Muscle of arm (tissue), 12 donors: Measurements from ENCODE around the gene KMT2A. TPM values are rescaled to one million over a fixed set of nuclear protein-coding genes. Genes with fewer than 3 reads are reported as not detected.
"Not testable (repeated sequence)": the region's sequence is repeated elsewhere in the genome, so short reads cannot be mapped to it uniquely, and the experiment has no call there.

ENCODE experiments used
- DNase-seq: peaks from one replicate; pipeline ENCODE4 v3.0.0-alpha.2; 2013
- polyA plus RNA-seq, 12 donors: library from polyadenylated mRNA; unstranded; fragments of 120-200 nt; gene quantifications; one replicate each; pipeline ENCODE4 v1.2.1, GENCODE V29; 2013; ENCODE audit not compliant: insufficient read length in 12 of 12

The KMT2A gene
- polyA plus RNA-seq, 12 donors, result 25.3 to 45.7 (median 29.7) TPM; not detected in 1

GRCh38 chr11:118532091-118532490, 95.8 kb downstream of the KMT2A start:
- DNase-seq, result no peak

- DNase-seq, result no peak
These were observed 96.8 kb downstream of the KMT2A start for GRCh38 chr11:118532852-118533768.

GRCh38 chr11:118533769-118534729, 97.8 kb downstream of the KMT2A start:
- DNase-seq, result no peak

GRCh38 chr11:118535261-118535660, 99.0 kb downstream of the KMT2A start:
- DNase-seq, result no peak

- DNase-seq, result no peak
These were observed 100.4 kb downstream of the KMT2A start for GRCh38 chr11:118536726-118537125.

GRCh38 chr11:118537409-118537980, 101.2 kb downstream of the KMT2A start:
- DNase-seq, result no peak

- no peak for DNase-seq
These were observed 107.8 kb downstream of the KMT2A start for GRCh38 chr11:118544010-118544646.

- no peak for DNase-seq
These were observed 108.3 kb downstream of the KMT2A start for GRCh38 chr11:118544647-118545010.

GRCh38 chr11:118545533-118545932, 109.2 kb downstream of the KMT2A start:
- DNase-seq, result no peak

- DNase-seq, result no peak
These were observed 110.8 kb downstream of the KMT2A start for GRCh38 chr11:118547132-118547531.

GRCh38 chr11:118552341-118552740, 116.0 kb downstream of the KMT2A start:
- DNase-seq, result no peak

GRCh38 chr11:118560806-118561205, 124.5 kb downstream of the KMT2A start:
- no peak for DNase-seq

- DNase-seq, result peak; percentile 66
These were observed 128.8 kb downstream of the KMT2A start for GRCh38 chr11:118565051-118565450.

- no peak for DNase-seq
These were observed 133.4 kb downstream of the KMT2A start for GRCh38 chr11:118569670-118570069.

- no peak for DNase-seq
These were observed 134.5 kb downstream of the KMT2A start for GRCh38 chr11:118570787-118571186.

GRCh38 chr11:118571701-118572060, 135.4 kb downstream of the KMT2A start:
- not testable (repeated sequence) for DNase-seq

GRCh38 chr11:118572061-118572980, 136.0 kb downstream of the KMT2A start, which contains the start of gene ARCN1:
TSS of gene ARCN1 (plus strand) at chr11:118572409. CDS start at chr11:118572548, 139 bp downstream.
- peak; percentile 90 for DNase-seq

- DNase-seq, result peak; percentile 48
These were observed 136.8 kb downstream of the KMT2A start for GRCh38 chr11:118572981-118573550.

GRCh38 chr11:118574636-118575035, 138.3 kb downstream of the KMT2A start:
- no peak for DNase-seq
